ENCODE results near the gene B9D1. TPM values are rescaled to one million over a fixed set of nuclear protein-coding genes. Genes with fewer than 3 reads are reported as not detected.

Gene B9D1
- total RNA-seq, 2 experiments from 2014 or later: 7.2 to 7.6 TPM

DNA sequence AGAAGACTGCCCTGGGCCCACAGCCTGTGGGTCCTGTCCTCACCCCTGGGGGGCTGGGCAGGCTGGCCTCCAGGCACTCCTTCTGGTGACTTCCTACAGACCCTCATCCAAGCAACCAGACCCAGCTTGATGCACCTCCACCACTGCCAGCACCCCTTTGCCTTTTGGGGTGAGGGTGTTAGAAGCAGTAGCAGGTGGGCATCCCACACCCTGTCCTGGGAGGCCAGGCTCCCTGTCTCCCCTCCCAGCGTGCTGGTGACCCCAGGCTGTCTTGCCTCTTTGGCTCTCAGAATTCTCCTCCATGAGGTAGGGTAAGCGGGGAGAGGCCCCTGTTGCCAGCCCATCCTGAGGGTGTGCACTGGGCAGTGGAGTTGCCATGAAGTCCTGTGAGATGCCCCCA, 33.4 kb downstream of the B9D1 start:
- H3K36me3 Mint-ChIP-seq: peaks cover 2% of the 10 kb centered on the region
- CTCF ChIA-PET: interaction anchor here (0.9 to 1.3 kb wide), 2 partner anchors 10 to 33 kb away, joined by 3 to 6 read pairs; partner anchors contain the start of gene B9D1

DNA sequence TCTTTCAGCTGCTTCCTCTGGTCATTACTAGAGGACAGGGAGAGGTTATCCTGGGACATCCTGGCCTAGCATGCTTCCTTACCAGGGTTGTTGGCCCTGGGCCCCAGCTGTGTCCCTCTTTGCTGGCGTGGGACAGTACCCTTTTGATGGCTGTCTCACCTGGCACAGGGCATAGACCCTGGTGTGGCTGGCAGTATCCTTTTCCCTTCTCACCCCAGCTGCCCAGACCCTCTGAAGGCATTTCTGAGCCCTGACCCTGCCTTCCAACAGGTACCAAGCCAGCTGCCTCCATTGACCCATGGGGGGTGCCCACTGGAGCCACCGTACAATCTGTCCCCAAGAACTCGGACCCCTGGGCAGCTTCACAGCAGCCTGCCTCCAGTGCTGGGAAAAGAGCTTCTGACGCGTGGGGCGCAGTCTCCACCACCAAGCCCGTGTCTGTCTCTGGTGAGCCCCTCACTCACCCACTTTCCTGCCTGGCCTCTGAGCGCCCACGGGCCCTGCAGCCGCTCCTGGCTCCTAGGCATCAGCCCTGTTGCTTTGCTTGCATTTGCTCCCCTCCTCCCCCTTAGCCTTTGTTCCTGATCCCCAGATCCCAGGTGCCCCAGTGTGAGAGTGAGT, 34.0 kb downstream of the B9D1 start:
- no peak overlapping the region for H3K27ac Mint-ChIP-seq
- peaks cover 2% of the 10 kb centered on the region for H3K36me3 Mint-ChIP-seq
- POLR2A ChIA-PET: no interaction called here
- peaks cover 1% of the 10 kb centered on the region for H3K27me3 Mint-ChIP-seq
- H3K4me1 Mint-ChIP-seq (ENCODE audit: low read depth): peaks cover 4% of the 10 kb centered on the region
- H3K4me3 Mint-ChIP-seq: no peak overlapping the region
- peaks cover 15% of the 10 kb centered on the region for H3K9me3 Mint-ChIP-seq
- intact Hi-C loops (cut with micrococcal nuclease): no loop called here
- CTCF ChIA-PET: no interaction called here
- DNase-seq: peak; percentile 4

More for the DNA sequence above, 33.4 kb downstream of the B9D1 start:
- peaks cover 1% of the 10 kb centered on the region for H3K27me3 Mint-ChIP-seq
- intact Hi-C loops (cut with micrococcal nuclease): no loop called here
- peaks cover 15% of the 10 kb centered on the region for H3K9me3 Mint-ChIP-seq
- H3K4me3 Mint-ChIP-seq: no peak overlapping the region
- POLR2A ChIA-PET: no interaction called here
- H3K4me1 Mint-ChIP-seq (ENCODE audit: low read depth): peaks cover 4% of the 10 kb centered on the region
- peak; percentile 3 for DNase-seq
- no peak overlapping the region for H3K27ac Mint-ChIP-seq

DNA sequence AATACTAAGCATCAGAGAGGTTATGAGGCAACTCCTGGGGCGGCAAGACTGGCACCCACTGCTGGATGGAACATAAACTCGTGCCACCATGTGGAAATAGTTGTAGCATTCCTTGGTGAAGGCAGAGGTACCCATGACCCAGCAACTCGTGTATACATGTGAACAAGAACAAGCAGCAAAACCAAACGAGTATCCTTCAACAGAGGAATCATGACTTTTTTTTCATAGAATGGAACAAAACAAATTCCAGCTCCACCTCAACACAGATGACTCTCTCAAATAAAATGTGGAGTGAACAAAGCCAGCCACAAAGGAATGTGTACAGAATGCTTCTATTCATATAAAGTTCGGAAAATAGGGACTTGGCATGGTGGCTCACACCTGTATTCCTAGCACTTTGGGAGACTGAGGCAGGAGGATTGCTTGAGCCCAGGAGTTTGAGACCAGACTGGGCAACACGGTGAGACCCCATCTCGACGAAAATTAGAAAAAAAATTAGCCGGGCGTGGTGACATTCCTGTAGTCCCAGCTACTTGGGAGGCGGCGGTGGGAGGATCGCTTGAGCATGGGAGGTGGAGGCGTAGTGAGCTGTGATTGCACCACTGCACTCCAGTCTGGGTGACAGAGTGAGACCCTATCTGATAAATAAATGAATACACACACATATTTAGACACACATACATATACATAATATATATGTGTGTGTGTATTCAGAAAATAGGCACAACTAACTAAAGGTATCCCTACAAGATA, 35.3 kb downstream of the B9D1 start:
- no peak overlapping the region for H3K27ac Mint-ChIP-seq
- H3K36me3 Mint-ChIP-seq: peaks cover 2% of the 10 kb centered on the region
- no peak overlapping the region for H3K4me3 Mint-ChIP-seq
- intact Hi-C loops (cut with micrococcal nuclease): no loop called here
- no peak for DNase-seq
- ChIA-PET POLR2A (no interaction called here), CTCF (no interaction called here)
- H3K4me1 Mint-ChIP-seq (ENCODE audit: low read depth): no peaks in the 10 kb centered on the region
- peaks cover 15% of the 10 kb centered on the region for H3K9me3 Mint-ChIP-seq
- peaks cover 1% of the 10 kb centered on the region for H3K27me3 Mint-ChIP-seq

DNA sequence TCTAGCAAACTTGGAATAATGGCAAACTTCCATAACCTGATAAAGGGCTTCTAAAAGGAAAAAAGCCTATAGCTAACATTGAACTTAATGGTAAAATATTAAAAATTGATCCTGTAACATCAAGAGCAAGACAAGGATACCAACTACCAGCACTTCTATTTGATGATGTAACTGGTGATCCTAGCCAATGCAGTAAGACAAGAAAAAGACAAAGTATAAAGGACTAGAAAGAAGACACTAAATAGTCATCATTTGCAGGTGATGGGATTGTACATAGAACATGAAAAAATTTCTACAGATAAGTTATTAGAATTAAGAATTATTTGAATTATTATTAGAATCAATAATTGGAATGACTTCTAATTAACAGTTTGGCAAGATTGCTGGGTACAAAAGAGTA, 37.0 kb downstream of the B9D1 start:
- H3K27ac Mint-ChIP-seq: no peak overlapping the region
- DNase-seq: no peak
- ChIA-PET CTCF (no interaction called here), POLR2A (no interaction called here)
- peaks cover 2% of the 10 kb centered on the region for H3K36me3 Mint-ChIP-seq
- H3K27me3 Mint-ChIP-seq: peaks cover 4% of the 10 kb centered on the region
- H3K4me3 Mint-ChIP-seq: no peak overlapping the region
- H3K4me1 Mint-ChIP-seq (ENCODE audit: low read depth): no peaks in the 10 kb centered on the region
- intact Hi-C loops (cut with micrococcal nuclease): no loop called here
- peaks cover 15% of the 10 kb centered on the region for H3K9me3 Mint-ChIP-seq

DNA sequence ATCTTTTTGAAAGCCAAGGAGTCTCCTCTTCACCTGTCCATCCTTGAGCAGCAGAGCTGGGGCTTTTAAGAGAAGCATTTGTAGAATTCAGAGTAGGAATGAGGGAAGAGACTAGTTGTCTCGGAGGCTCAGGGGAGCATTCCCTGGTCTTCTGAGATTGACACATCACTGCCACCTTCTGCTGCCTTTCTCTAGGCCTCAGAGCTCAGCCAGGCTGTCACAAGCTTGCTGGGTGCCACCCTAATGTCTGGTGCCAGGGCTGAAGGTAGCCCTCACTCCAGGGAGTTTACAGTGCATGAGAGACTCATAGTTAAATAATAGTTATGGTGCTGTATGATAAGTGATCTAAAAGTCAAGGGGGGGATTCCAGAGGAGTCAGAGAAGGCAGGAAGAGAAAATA, 39.7 kb downstream of the B9D1 start:
- H3K4me1 Mint-ChIP-seq (ENCODE audit: low read depth): no peaks in the 10 kb centered on the region
- ChIA-PET CTCF (interaction anchor here (0.7 to 1.3 kb wide), 3 partner anchors 15 to 136 kb away, joined by 3 to 4 read pairs (median 3); no protein-coding TSS in a partner anchor), POLR2A (interaction anchor here (1.1 kb wide), 1 partner anchor 8 kb away, joined by 3 read pairs; no protein-coding TSS in a partner anchor)

GRCh38 chr17:19322129-19322505, 40.4 kb downstream of the B9D1 start:
- H3K27ac Mint-ChIP-seq: no peak overlapping the region
- no peak overlapping the region for H3K4me3 Mint-ChIP-seq
- CTCF ChIA-PET: interaction anchor here (1.4 kb wide), 1 partner anchor 11 kb away, joined by 3 read pairs; no protein-coding TSS in a partner anchor
- no peaks in the 10 kb centered on the region for H3K4me1 Mint-ChIP-seq (ENCODE audit: low read depth)
- intact Hi-C loops (cut with micrococcal nuclease): no loop called here
- POLR2A ChIA-PET: interaction anchor here (1.1 kb wide), 1 partner anchor 9 kb away, joined by 3 read pairs; no protein-coding TSS in a partner anchor
- peaks cover 15% of the 10 kb centered on the region for H3K9me3 Mint-ChIP-seq
- peaks cover 4% of the 10 kb centered on the region for H3K27me3 Mint-ChIP-seq
- H3K36me3 Mint-ChIP-seq: peaks cover 2% of the 10 kb centered on the region
- no peak for DNase-seq

More for the DNA sequence above, 39.7 kb downstream of the B9D1 start:
- H3K4me3 Mint-ChIP-seq: no peak overlapping the region
- intact Hi-C loops (cut with micrococcal nuclease): no loop called here
- no peak overlapping the region for H3K27ac Mint-ChIP-seq
- H3K36me3 Mint-ChIP-seq: peaks cover 2% of the 10 kb centered on the region
- DNase-seq: no peak
- H3K9me3 Mint-ChIP-seq: peaks cover 15% of the 10 kb centered on the region
- peaks cover 4% of the 10 kb centered on the region for H3K27me3 Mint-ChIP-seq

DNA sequence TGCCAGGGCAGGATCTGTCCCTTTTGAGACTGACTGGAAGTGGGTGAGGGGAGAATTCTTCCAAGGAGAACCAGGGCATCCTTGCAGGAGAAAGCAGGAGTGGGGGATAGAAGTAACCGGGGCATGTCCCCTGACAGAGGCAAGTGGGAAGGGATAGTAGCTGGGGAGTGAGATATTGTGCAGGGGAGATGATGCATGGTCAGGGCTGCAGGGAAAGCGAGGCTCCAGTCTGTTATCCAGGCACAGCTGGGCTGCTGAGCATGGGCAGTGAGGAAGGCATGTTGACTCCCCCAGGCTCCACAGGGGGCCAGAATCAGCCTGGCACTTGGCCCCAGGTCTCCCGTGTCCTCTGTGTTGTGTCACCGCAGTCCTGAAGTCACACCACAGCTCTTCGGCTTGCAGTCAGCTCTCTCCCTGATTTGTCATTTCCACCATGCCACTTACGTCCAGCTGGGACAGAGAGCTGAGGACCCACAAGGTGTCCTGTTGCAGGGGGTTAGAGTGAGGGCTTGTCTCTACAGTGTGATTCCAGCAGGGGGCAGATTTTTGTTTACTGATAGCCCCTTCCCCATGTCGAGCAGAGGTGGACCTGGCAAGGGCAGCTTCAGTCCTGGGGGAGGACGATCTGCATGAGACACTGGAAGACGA, 40.9 kb downstream of the B9D1 start:
- Mint-ChIP-seq H3K4me1 (ENCODE audit: low read depth) (no peaks in the 10 kb centered on the region), H3K27me3 (peaks cover 4% of the 10 kb centered on the region), H3K36me3 (peaks cover 2% of the 10 kb centered on the region), H3K4me3 (no peak overlapping the region), H3K9me3 (peaks cover 13% of the 10 kb centered on the region), H3K27ac (no peak overlapping the region)
- no peak for DNase-seq
- ChIA-PET POLR2A (no interaction called here), CTCF (interaction anchor here (1.4 kb wide), 1 partner anchor 10 kb away, joined by 3 read pairs; no protein-coding TSS in a partner anchor)
- intact Hi-C loops (cut with micrococcal nuclease): no loop called here

DNA sequence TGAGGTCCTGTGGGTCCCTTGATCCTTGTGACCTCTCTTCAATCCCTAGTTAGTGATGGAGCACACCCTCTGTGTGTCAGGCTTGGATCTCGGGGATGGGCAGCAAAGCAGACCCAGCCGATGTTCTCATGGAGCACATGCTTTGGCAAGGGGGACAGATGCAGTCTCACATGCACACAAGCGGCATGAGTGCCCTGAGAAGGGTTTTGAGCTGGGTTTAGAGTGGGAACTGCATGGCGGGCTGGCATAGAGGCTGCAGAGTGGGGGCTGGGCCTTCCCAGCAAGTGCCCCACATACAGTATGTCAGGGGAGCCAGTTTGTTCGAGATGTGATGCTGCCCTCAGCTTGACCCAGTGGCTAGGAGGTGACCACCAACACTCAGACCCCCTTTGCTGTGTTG, 41.6 kb downstream of the B9D1 start:
- H3K9me3 Mint-ChIP-seq: peaks cover 9% of the 10 kb centered on the region
- CTCF ChIA-PET: interaction anchor here (1.4 kb wide), 1 partner anchor 10 kb away, joined by 3 read pairs; no protein-coding TSS in a partner anchor
- no peaks in the 10 kb centered on the region for H3K4me1 Mint-ChIP-seq (ENCODE audit: low read depth)
- H3K36me3 Mint-ChIP-seq: peaks cover 2% of the 10 kb centered on the region
- intact Hi-C loops (cut with micrococcal nuclease): no loop called here
- no peak overlapping the region for H3K27ac Mint-ChIP-seq
- DNase-seq: no peak
- H3K4me3 Mint-ChIP-seq: no peak overlapping the region
- POLR2A ChIA-PET: no interaction called here
- peaks cover 4% of the 10 kb centered on the region for H3K27me3 Mint-ChIP-seq

DNA sequence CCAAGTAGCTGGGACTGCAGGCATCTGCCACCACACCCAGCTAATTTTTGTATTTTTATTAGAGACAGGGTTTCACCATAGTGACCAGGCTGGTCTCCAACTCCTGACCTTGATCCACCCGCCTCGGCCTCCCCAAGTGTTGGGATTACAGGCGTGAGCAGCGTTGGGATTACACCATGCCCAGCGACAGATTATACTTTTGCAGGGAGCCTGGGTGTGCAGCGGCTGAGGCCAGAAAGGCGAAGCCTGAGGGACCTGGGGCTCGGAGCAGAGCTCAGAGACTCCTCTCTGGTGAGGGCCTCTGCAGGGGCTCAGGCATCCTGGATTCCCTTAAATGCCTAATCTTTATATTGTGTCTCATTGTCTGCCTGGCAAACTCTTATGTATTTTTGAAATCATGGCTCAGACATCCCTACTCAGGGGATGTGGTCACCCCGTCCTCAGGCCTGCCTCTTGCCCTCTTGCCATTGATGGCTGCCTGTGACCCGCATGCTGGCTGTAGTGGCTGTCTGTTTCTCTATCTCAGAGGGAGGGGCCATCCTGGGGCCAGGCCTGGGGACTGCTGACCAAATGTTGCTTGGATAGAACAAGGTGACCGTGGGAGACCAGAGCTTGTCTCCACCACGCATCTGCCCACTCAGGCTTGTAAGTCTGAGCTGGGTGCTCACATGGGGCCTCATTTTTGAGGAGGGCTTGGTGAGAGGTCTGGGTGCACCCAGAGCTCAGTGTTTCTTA, 42.6 kb downstream of the B9D1 start:
- intact Hi-C loops (cut with micrococcal nuclease): no loop called here
- ChIA-PET CTCF (interaction anchor here (2.1 kb wide), 1 partner anchor 18 kb away, joined by 5 read pairs; no protein-coding TSS in a partner anchor), POLR2A (no interaction called here)
- H3K9me3 Mint-ChIP-seq: peaks cover under 1% of the 10 kb centered on the region
- no peaks in the 10 kb centered on the region for H3K4me1 Mint-ChIP-seq (ENCODE audit: low read depth)
- no peak overlapping the region for H3K4me3 Mint-ChIP-seq
- no peak for DNase-seq
- H3K36me3 Mint-ChIP-seq: no peaks in the 10 kb centered on the region
- H3K27ac Mint-ChIP-seq: no peak overlapping the region
- H3K27me3 Mint-ChIP-seq: peaks cover 2% of the 10 kb centered on the region

DNA sequence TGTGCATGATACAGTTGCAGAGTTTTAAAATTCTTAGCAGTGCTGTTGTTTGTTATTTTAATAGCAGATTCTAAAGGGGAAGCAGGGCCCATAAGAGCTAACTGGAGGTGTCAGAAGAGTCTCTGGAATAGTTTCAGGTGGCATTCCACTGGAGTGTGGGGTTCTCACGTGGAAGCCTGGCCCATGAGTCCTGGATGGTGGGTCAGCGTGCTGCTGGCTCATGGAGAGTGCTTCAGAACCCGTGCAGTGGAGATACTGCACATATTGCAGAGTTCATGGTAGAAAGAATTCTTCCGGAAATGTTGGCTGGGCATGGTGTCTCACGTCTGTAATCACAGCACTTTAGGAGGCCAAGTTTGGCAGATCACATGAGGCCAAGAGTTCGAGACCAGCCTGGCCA, 43.9 kb downstream of the B9D1 start:
- H3K4me3 Mint-ChIP-seq: no peak overlapping the region
- no peaks in the 10 kb centered on the region for H3K9me3 Mint-ChIP-seq
- ChIA-PET CTCF (interaction anchor here (2.1 kb wide), 1 partner anchor 19 kb away, joined by 5 read pairs; no protein-coding TSS in a partner anchor), POLR2A (no interaction called here)
- intact Hi-C loops (cut with micrococcal nuclease): no loop called here
- peaks cover 2% of the 10 kb centered on the region for H3K36me3 Mint-ChIP-seq
- H3K27me3 Mint-ChIP-seq: peaks cover 4% of the 10 kb centered on the region
- no peak for DNase-seq
- no peak overlapping the region for H3K27ac Mint-ChIP-seq
- no peaks in the 10 kb centered on the region for H3K4me1 Mint-ChIP-seq (ENCODE audit: low read depth)

DNA sequence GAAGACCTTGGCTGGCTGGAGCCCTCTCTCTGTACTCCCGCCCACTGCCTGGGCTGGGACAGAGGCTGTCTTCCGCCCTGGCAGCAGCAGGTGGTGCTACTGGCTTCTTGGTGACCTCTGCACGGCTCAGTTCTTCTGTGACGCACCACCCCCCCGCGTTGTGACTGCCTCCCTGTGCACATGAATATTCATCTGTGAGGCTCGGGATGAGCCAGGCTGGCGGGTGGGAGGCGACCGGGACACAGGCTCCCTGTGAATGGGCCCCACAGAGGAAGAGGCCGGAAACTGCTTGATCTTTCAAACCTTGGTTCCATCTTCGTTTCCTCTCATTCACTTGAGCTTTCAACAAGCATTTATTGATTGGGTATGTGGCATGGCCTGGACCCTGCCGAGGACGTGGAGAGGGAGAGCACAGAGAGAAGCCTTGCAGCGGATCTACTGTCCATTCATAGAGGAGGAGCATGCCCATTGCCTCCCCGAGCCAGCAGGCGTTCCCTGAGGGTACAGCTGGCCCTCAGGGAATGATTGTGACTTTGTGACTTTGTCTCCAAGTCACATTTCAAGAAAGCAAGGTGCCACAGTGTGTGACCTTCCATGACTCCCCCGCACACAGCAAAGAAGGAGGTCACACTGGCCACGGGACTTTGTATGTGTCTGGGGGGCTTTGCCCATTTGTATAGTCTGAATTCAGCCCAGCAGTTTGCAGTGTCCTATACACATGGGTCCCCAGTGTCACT, 45.0 kb downstream of the B9D1 start:
- peaks cover 8% of the 10 kb centered on the region for H3K36me3 Mint-ChIP-seq
- CTCF ChIA-PET: no interaction called here
- no peak overlapping the region for H3K27ac Mint-ChIP-seq
- no peak overlapping the region for H3K4me3 Mint-ChIP-seq
- peaks cover 4% of the 10 kb centered on the region for H3K27me3 Mint-ChIP-seq
- POLR2A ChIA-PET: no interaction called here
- no peaks in the 10 kb centered on the region for H3K9me3 Mint-ChIP-seq
- H3K4me1 Mint-ChIP-seq (ENCODE audit: low read depth): no peaks in the 10 kb centered on the region
- intact Hi-C loops (cut with micrococcal nuclease): no loop called here
- DNase-seq: no peak
